Measurements from ENCODE around the gene TEK.
"Not testable (repeated sequence)": the region's sequence is repeated elsewhere in the genome, so short reads cannot be mapped to it uniquely, and the experiment has no call there.

Gene TEK

GRCh38 chr9:27183131-27183530 is 74.1 kb downstream of the TEK start:
- no peak for DNase-seq

- no peak for DNase-seq
Observed at GRCh38 chr9:27183701-27184100, 74.7 kb downstream of the TEK start.

GRCh38 chr9:27184556-27185351 is 75.7 kb downstream of the TEK start:
- no peak for DNase-seq

- DNase-seq = no peak
Observed at GRCh38 chr9:27188426-27188825, 79.4 kb downstream of the TEK start.

DNA sequence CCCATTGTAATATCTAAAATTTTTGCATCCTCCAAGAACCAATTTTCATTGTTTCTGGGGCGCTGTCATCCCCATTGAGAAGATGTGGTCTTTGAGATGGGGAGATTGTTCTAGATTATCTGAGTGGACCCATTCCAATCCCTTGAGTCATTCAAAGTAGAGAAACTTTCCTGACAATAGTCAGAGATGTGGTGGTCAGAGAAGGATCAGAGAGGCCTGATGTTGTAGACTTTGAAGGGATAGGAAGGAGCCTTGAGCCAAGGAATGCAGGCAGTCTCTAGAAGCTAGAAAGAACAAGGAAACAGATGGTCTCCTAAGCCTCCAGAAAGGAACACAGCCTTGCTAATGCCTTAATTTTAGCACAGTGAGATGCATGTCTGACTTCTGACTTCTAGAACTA is 80.4 kb downstream of the TEK start:
- no peak for DNase-seq

DNA sequence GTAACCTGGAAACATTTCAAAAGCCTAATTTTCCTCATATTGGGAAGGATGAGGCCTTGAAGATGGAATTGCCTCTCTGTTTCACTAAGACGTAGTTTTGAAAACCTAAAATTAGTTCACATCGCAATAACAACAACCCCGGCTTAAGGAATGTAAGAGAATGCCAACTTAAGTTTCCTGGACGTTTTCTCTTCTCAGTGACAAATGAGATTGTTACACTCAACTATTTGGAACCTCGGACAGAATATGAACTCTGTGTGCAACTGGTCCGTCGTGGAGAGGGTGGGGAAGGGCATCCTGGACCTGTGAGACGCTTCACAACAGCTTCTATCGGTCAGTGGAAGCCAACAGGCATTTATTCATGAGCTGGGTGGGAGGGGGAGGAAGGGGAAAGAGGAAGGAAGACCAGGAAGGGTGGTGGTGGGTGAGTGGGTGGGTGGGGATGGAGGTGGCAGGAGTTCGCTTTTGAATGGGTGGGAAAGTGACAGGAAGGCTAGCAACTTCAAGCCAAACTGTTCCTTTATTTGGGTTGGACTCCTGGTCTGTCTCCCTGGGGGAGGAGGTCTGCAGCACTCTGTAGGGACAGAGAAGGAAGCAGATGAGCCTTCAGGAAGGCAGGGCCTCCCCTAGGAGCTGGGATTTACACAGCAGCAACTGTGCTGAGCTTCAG is 83.4 kb downstream of the TEK start:
- no peak for DNase-seq

- no peak for DNase-seq
Observed at GRCh38 chr9:27193886-27194285, 84.9 kb downstream of the TEK start.

DNA sequence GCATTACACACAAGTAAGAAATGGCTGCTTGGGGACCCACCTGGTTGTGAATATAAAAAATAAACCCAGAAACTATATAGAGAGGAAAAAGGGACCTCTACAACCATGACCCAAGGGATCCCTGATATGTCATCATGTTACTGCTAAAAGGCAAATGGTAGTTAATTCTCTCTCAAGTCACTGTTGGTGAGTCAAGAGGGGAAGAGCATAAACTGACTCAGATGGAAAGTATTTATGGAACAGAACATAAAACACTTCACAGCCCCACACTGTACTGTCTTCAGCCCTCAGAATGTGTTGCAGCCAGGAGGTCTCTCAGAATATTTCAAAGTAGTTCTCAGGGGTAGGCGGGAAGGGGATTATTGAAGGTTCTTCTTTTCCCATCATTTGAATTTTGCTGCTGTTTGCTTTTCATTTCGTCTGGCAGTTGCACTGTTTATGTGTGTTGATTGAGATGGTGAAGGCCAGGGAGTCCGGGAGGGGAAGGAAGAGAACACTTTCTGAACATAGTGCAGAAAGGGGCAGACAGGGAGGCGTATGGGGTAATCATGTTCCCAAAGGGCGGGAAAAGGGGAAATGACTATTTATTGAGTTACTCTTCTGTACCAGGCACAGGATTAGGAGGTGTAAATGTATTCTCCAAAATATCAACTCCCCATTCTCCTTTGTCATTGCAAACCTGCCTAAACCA is 85.5 kb downstream of the TEK start:
- no peak for DNase-seq

GRCh38 chr9:27195191-27195590 is 86.2 kb downstream of the TEK start:
- DNase-seq = no peak

DNA sequence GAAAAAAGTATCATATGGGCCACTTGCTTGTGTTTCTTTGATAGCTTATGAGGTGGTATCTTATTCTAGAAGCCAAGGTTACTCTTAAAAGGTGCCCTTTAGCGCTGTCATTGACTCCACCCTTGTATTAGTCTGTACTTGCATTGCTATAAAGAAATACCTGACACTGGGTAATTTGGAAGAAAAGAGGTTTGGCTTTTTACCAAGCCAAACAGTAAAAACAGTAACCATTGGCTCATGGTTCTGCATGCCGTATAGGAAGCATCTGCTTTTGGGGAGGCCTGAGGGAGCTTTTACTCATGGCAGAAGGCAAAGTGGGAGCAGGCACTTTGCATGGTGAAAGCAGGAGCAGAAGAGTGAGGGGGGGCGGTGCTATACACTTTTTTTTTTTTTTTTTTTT is 87.4 kb downstream of the TEK start:
- DNase-seq = no peak

- DNase-seq = no peak
Observed at GRCh38 chr9:27198190-27198589, 89.2 kb downstream of the TEK start.

GRCh38 chr9:27202056-27202455 is 93.0 kb downstream of the TEK start:
- no peak for DNase-seq

GRCh38 chr9:27203783-27204182 is 94.8 kb downstream of the TEK start:
- no peak for DNase-seq

GRCh38 chr9:27204578-27204977 is 95.6 kb downstream of the TEK start:
- DNase-seq = no peak

DNA sequence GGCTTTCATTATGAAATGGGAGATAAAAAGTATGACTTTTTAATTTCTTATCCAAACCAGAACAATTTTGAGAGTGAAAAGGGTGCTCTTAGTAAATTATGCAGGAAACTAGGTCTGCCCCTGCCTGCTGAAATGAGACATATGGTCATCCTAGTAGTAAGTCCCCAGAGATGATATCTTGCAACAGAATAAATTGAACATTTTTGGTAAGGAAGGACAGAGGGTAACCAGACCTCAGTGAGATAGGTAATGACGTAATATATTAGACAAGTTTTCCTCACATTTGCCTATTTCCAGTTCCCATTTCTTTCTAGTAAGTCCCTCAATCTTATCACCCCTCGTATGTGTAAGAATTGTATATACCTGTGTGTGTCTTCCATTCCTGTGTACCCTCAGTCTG is 96.2 kb downstream of the TEK start:
- DNase-seq = no peak

GRCh38 chr9:27206041-27206440 is 97.0 kb downstream of the TEK start:
- no peak for DNase-seq

GRCh38 chr9:27209034-27209433 is 100.0 kb downstream of the TEK start:
- DNase-seq = no peak

DNA sequence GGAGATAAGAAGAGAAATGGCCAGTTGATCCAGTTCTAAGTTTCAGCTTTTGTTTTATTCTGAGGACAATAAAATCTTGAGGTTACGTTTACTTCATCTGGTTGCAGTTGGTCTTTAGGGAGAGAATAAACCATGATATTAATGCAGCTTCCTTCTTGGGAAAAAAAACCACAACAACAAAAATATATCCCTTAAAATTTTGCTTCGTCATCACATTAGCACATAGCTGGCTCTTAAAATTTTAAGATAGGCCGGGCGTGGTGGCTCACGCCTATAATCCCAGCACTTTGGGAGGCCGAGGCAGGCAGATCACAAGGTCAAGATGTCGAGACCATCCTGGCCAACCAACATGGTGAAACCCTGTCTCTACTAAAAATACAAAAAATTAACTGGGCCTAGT is 101.6 kb downstream of the TEK start:
- DNase-seq = no peak

GRCh38 chr9:27212191-27212590 is 103.2 kb downstream of the TEK start:
- no peak for DNase-seq

DNA sequence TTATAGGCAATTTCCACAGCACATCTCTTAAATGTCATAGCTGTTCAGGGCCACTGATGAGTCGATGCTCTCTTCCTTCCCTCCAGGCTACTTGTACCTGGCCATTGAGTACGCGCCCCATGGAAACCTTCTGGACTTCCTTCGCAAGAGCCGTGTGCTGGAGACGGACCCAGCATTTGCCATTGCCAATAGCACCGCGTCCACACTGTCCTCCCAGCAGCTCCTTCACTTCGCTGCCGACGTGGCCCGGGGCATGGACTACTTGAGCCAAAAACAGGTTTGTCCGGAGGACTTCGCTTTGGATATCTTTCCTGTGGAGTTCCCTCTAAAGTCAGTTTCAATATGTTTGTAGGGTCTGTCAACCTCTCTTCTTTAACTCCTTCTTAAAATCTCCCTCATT is 103.6 kb downstream of the TEK start:
- no peak for DNase-seq

GRCh38 chr9:27227192-27227591 is 118.2 kb downstream of the TEK start:
- DNase-seq = no peak

DNA sequence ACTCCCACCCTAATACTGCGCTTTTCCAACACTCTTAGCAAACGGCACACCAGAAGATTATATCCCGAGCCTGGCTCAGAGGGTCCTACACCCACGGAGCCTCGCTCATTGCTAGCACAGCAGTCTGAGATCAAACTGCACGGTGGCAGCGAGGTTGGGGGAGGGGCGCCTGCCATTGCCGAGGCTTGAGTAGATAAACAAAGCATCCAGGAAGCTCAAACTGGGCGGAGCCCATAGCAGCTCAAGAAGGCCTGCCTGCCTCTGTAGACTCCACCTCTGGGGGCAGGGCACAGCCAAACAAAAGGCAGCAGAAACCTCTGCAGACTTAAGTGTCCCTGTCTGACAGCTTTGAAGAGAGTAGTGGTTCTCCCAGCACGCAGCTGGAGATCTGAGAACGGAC is 130.6 kb downstream of the TEK start:
- not testable (repeated sequence) for DNase-seq

DNA sequence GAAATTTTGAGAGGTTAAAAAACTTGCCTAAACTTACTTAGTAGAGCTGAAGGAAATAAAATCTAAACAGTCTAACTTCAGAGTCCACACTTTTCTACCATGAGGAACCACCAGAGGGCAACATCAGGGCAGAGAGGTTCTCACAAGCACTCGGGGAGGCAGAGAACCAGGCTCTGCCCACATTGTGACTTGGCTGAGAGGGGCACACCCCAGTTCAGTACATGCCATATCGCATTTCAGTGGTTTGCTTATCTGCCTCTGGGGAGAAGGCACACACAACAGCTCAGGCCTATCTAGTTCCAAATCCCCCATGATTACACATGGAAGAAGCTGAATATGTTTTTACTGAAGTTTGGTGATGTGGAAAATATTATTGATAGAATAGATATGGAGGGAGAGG is 138.7 kb downstream of the TEK start:
- no peak for DNase-seq

GRCh38 chr9:27248702-27249101 is 139.7 kb downstream of the TEK start:
- DNase-seq = no peak
